MG63 (cell line): Measurements from ENCODE around the gene TMPRSS11E. TPM values are rescaled to one million over a fixed set of nuclear protein-coding genes. Genes with fewer than 3 reads are reported as not detected.
"Not testable (repeated sequence)": the region's sequence is repeated elsewhere in the genome, so short reads cannot be mapped to it uniquely, and the experiment has no call there.

ENCODE experiments used
- DNase-seq: peaks from one replicate; pipeline ENCODE4 v3.0.0-alpha.2; 2020
- H3K27me3 ChIP-seq: fragments of 250-450 bp; sonication (Bioruptor Pico); 2 replicates; pipeline ENCODE4 v1.5.1; 2020; ENCODE audit warnings: mild to moderate bottlenecking, moderate library complexity
- H3K36me3 ChIP-seq: fragments of 250-450 bp; sonication (Bioruptor Pico); 2 replicates; pipeline ENCODE4 v1.5.1; 2020; ENCODE audit warnings: mild to moderate bottlenecking, moderate library complexity
- H3K4me3 ChIP-seq: fragments of 250-450 bp; sonication (Bioruptor Pico); 2 replicates; pipeline ENCODE4 v1.5.1; 2020; ENCODE audit warnings: mild to moderate bottlenecking, moderate library complexity
- H3K9me3 ChIP-seq: fragments of 250-450 bp; sonication (Bioruptor Pico); 2 replicates; pipeline ENCODE4 v1.5.1; 2020; ENCODE audit warnings: mild to moderate bottlenecking, moderate library complexity
- total RNA-seq: library from RNA; depleted of rRNA; stranded (reverse); fragments of >200 nt; shearing (Covaris generic); gene quantifications from 2 replicates; pipeline ENCODE4 v1.2.3, GENCODE V29; 2014; ENCODE audit warnings: low replicate concordance; rRNA removed

Gene TMPRSS11E
- total RNA-seq, 1 experiment from 2014 or later = not detected

DNA sequence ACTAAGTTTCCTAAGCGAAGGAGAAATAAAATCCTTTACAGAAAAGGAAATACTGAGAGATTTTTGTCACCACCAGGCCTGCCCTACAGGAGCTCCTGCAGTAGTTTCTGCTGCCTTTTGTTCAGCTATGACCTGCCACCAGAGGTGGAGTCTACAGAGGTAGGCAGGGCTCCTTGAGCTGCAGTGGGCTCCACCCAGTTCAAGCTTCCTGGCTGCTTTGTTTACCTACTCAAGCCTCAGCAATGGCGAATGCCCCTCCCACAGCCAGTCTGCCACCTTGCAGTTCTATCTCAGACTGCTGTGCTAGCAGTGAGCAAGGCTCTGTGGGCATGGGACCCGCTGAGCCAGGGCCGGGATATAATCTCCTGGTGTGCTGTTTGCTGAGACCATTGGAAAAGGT, 57.6 kb downstream of the TMPRSS11E start:
- not testable (repeated sequence) for DNase-seq, H3K9me3 ChIP-seq, H3K27me3 ChIP-seq, H3K4me3 ChIP-seq, H3K36me3 ChIP-seq

DNA sequence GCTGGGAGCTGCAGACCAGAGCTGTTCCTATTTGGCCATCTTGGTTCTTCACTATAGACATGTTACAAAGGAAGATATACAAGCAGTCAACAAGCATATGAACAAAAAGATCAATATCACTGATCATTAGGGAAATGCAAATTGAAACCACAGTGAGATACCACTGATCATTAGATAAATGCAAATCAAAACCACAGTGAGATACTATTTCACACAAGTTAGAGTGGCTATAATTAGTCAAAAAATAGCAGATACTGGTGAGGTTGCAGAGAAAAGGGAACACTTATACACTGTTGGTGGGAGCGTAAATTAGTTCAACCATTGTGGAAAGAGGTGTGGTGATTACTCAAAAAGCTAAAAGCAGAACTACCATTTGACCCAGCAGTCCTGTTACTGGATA, 58.2 kb downstream of the TMPRSS11E start:
- not testable (repeated sequence) for DNase-seq, H3K36me3 ChIP-seq, H3K4me3 ChIP-seq, H3K9me3 ChIP-seq, H3K27me3 ChIP-seq

DNA sequence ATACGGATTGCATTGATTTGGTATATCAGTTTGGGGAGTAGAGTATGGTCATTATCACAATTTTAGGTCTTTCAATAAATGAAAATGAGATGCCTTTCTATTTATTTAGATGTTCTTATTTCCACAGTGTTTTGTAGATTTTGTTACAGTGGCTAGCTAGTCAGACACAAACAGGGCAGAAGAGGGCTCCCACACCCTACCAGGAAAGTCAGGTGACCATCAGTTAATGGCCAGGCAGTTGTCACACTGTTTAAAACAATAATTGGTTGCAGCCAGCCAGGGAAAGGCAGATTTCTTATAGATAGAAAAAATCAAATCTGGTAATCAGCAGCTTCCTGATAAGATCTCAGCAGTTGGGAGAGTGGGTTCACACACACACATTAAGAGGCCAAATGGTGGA, 71.6 kb downstream of the TMPRSS11E start:
- no peak for DNase-seq
- no peak overlapping the region for H3K4me3 ChIP-seq
- H3K9me3 ChIP-seq = no peaks in the 10 kb centered on the region
- no peaks in the 10 kb centered on the region for H3K27me3 ChIP-seq
- H3K36me3 ChIP-seq = no peaks in the 10 kb centered on the region

DNA sequence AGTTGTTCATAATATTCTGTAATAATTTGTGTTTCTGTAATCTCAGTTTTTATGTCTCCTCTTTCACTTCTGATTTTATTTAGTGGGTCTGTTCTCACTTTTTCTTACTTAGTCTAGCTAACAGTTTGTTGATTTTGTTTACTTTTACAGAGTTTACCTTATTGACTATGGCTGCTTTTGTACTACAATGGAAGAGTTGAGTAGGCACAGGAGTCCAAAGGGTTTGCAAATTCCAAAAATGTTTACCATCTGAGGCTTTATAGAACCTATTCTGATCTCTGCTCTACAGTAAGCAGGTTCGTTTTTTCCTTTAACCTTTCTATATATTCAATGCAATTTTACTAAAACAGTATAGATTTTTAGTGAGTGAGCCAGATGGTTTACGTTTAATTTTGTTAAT, 73.7 kb downstream of the TMPRSS11E start:
- H3K4me3 ChIP-seq = no peak overlapping the region

DNA sequence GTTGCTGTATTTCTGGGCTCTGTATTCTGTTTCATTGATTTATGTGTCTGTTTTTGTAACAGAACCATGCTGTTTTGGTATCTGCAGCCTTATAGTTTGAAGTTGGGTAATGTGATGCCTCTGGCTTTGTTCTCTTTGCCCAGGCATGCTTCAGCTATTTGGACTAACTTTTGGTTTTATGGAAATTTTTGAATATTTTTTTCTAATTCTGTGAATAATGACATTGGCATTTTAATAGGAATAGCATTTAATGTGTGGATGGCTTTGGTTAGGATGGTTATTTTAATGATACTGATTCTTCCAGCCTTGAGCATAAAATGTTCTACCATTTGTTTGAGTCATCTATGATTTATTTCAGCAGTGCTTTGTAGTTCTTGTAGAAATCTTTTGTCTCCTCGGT, 75.0 kb downstream of the TMPRSS11E start:
- H3K4me3 ChIP-seq, H3K9me3 ChIP-seq, H3K27me3 ChIP-seq, DNase-seq, H3K36me3 ChIP-seq: not testable (repeated sequence)

More for the DNA sequence above, 73.7 kb downstream of the TMPRSS11E start:
- DNase-seq = no peak
- H3K9me3 ChIP-seq = no peaks in the 10 kb centered on the region
- no peaks in the 10 kb centered on the region for H3K36me3 ChIP-seq
- no peaks in the 10 kb centered on the region for H3K27me3 ChIP-seq

DNA sequence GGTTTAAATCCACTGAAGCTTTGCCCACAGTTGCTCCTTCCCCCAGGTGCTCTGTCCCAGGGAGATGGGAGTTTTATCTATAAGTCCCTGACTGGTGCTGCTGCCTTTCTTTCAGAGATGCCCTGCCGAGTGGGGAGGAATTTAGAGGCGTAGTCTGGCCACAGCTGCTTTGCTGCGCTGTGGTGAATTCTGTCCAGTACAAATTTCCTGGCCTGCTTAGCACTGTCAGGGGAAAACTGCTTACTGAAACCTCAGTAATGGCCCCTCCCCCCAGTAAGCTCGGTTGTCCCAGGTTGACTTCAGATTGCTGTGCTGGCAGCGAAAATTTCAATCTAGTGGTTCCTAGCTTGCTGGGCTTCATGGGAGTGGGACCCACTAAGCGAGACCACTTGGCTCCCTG, 88.7 kb downstream of the TMPRSS11E start:
- Histone ChIP-seq H3K27me3 (no peaks in the 10 kb centered on the region), H3K36me3 (no peaks in the 10 kb centered on the region), H3K9me3 (no peaks in the 10 kb centered on the region), H3K4me3 (no peak overlapping the region)
- DNase-seq = no peak

DNA sequence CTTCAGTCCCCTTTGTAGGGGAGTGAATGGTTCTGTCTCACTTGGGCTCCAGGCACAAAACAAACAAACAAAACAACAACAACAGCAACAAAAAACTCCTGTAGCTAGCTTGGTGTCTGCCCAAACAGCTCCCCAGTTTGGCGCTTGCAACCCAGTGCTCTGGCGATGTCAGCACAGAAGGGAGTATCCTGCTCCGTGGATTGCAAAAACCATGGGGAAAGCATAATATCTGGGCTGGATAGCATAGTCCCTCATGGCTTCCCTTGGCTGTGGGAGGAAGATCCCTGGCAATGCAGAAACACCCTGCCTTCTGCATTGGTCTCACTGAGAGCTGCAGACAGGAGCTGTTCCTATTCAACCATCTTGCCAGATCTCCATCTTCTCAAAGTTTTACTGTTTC, 89.1 kb downstream of the TMPRSS11E start:
- Histone ChIP-seq H3K4me3 (no peak overlapping the region), H3K9me3 (no peaks in the 10 kb centered on the region), H3K27me3 (no peaks in the 10 kb centered on the region), H3K36me3 (no peaks in the 10 kb centered on the region)
- DNase-seq = no peak

DNA sequence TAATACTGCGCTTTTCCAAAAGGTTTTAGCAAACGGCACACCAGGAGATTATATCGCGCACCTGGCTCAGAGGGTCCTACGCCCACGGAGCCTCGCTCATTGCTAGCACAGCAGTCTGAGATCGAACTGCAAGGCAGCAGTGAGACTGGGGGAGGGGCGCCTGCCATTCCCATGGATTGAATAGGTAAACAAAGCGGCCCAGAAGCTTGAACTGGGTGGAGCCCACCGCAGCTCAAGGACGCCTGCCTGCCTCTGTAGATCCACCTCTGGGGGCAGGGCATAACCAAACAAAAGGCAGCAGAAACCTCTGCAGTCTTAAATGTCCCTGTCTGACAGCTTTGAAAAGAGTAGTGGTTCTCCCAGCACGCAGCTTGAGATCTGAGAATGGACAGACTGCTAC, 95.5 kb downstream of the TMPRSS11E start:
- not testable (repeated sequence) for H3K4me3 ChIP-seq, DNase-seq, H3K9me3 ChIP-seq, H3K27me3 ChIP-seq, H3K36me3 ChIP-seq

Other genes starting within 250 kb of the TMPRSS11E start
- not detected in 2 replicates for gene TMPRSS11B, start 201.8 kb upstream of the TMPRSS11E start, total RNA-seq
- gene YTHDC1, start 97.4 kb upstream of the TMPRSS11E start, total RNA-seq = 9.4 and 10.0 TPM in 2 replicates
- not detected in 2 replicates for gene UGT2B17, start 128.9 kb downstream of the TMPRSS11E start, total RNA-seq
- not detected in 2 replicates for gene UGT2B15, start 223.2 kb downstream of the TMPRSS11E start, total RNA-seq